ENCODE measurements around the gene MPP2.

The MPP2 gene

GRCh38 chr17:43882761-43883415 is 24.4 kb downstream of the MPP2 start:
- no peak overlapping the region for H3K9ac ChIP-seq (ENCODE audit: low read length in 2 of 2)
- H3K36me3 ChIP-seq (ENCODE audit: control insufficient read depth in 2 of 2, insufficient read depth in 2 of 2, low read length in 2 of 2): peaks cover 12 to 24% of the 10 kb centered on the region in 2 donors
- peaks cover 7% of the 10 kb centered on the region for H3K4me1 ChIP-seq (ENCODE audit: control insufficient read depth, insufficient read depth, low read length)
- no peak overlapping the region for H3K4me3 ChIP-seq (ENCODE audit: low read length in 2 of 2)
- H3K27ac ChIP-seq (ENCODE audit: low read length): no peak overlapping the region
- no peaks in the 10 kb centered on the region for H3K27me3 ChIP-seq (ENCODE audit: control insufficient read depth in 1 of 2, insufficient read depth in 2 of 2, low read length in 2 of 2)
- H3K9me3 ChIP-seq (ENCODE audit: control insufficient read depth in 2 of 2, low read length in 2 of 2): no peaks in the 10 kb centered on the region

- Histone ChIP-seq H3K9ac (ENCODE audit: low read length in 2 of 2) (no peak overlapping the region), H3K9me3 (ENCODE audit: control insufficient read depth in 2 of 2, low read length in 2 of 2) (no peaks in the 10 kb centered on the region), H3K4me1 (ENCODE audit: control insufficient read depth, insufficient read depth, low read length) (peaks cover 7% of the 10 kb centered on the region), H3K4me3 (ENCODE audit: low read length in 2 of 2) (no peak overlapping the region), H3K36me3 (ENCODE audit: control insufficient read depth in 2 of 2, insufficient read depth in 2 of 2, low read length in 2 of 2) (peaks cover 12 to 29% of the 10 kb centered on the region in 2 donors), H3K27me3 (ENCODE audit: control insufficient read depth in 1 of 2, insufficient read depth in 2 of 2, low read length in 2 of 2) (no peaks in the 10 kb centered on the region), H3K27ac (ENCODE audit: low read length) (no peak overlapping the region)
Measured at GRCh38 chr17:43881758-43882505, 25.4 kb downstream of the MPP2 start.

GRCh38 chr17:43881181-43881580 is 26.2 kb downstream of the MPP2 start:
- Histone ChIP-seq H3K36me3 (ENCODE audit: control insufficient read depth in 2 of 2, insufficient read depth in 2 of 2, low read length in 2 of 2) (peaks cover 12 to 32% of the 10 kb centered on the region in 2 donors), H3K4me3 (ENCODE audit: low read length in 2 of 2) (no peak overlapping the region), H3K9ac (ENCODE audit: low read length in 2 of 2) (no peak overlapping the region), H3K4me1 (ENCODE audit: control insufficient read depth, insufficient read depth, low read length) (peaks cover 7% of the 10 kb centered on the region), H3K27ac (ENCODE audit: low read length) (no peak overlapping the region), H3K27me3 (ENCODE audit: control insufficient read depth in 1 of 2, insufficient read depth in 2 of 2, low read length in 2 of 2) (no peaks in the 10 kb centered on the region), H3K9me3 (ENCODE audit: control insufficient read depth in 2 of 2, low read length in 2 of 2) (no peaks in the 10 kb centered on the region)

- no peaks in the 10 kb centered on the region for H3K9me3 ChIP-seq (ENCODE audit: control insufficient read depth in 2 of 2, low read length in 2 of 2)
- H3K4me1 ChIP-seq (ENCODE audit: control insufficient read depth, insufficient read depth, low read length): peaks cover 7% of the 10 kb centered on the region
- no peaks in the 10 kb centered on the region for H3K27me3 ChIP-seq (ENCODE audit: control insufficient read depth in 1 of 2, insufficient read depth in 2 of 2, low read length in 2 of 2)
- H3K4me3 ChIP-seq (ENCODE audit: low read length in 2 of 2): no peak overlapping the region
- no peak overlapping the region for H3K9ac ChIP-seq (ENCODE audit: low read length in 2 of 2)
- H3K27ac ChIP-seq (ENCODE audit: low read length): no peak overlapping the region
- peaks cover 12 to 32% of the 10 kb centered on the region in 2 donors for H3K36me3 ChIP-seq (ENCODE audit: control insufficient read depth in 2 of 2, insufficient read depth in 2 of 2, low read length in 2 of 2)
Measured at GRCh38 chr17:43880420-43880991, 26.8 kb downstream of the MPP2 start.

- Histone ChIP-seq H3K36me3 (ENCODE audit: control insufficient read depth in 2 of 2, insufficient read depth in 2 of 2, low read length in 2 of 2) (peaks cover 12 to 32% of the 10 kb centered on the region in 2 donors), H3K4me1 (ENCODE audit: control insufficient read depth, insufficient read depth, low read length) (peaks cover 7% of the 10 kb centered on the region), H3K9ac (ENCODE audit: low read length in 2 of 2) (no peak overlapping the region), H3K9me3 (ENCODE audit: control insufficient read depth in 2 of 2, low read length in 2 of 2) (no peaks in the 10 kb centered on the region), H3K4me3 (ENCODE audit: low read length in 2 of 2) (no peak overlapping the region), H3K27me3 (ENCODE audit: control insufficient read depth in 1 of 2, insufficient read depth in 2 of 2, low read length in 2 of 2) (no peaks in the 10 kb centered on the region), H3K27ac (ENCODE audit: low read length) (no peak overlapping the region)
Measured at GRCh38 chr17:43879723-43880419, 27.5 kb downstream of the MPP2 start.

- no peak overlapping the region for H3K9ac ChIP-seq (ENCODE audit: low read length in 2 of 2)
- no peaks in the 10 kb centered on the region for H3K9me3 ChIP-seq (ENCODE audit: control insufficient read depth in 2 of 2, low read length in 2 of 2)
- H3K4me3 ChIP-seq (ENCODE audit: low read length in 2 of 2): no peak overlapping the region
- H3K27ac ChIP-seq (ENCODE audit: low read length): no peak overlapping the region
- peaks cover 12 to 34% of the 10 kb centered on the region in 2 donors for H3K36me3 ChIP-seq (ENCODE audit: control insufficient read depth in 2 of 2, insufficient read depth in 2 of 2, low read length in 2 of 2)
- peaks cover 7% of the 10 kb centered on the region for H3K4me1 ChIP-seq (ENCODE audit: control insufficient read depth, insufficient read depth, low read length)
- no peaks in the 10 kb centered on the region for H3K27me3 ChIP-seq (ENCODE audit: control insufficient read depth in 1 of 2, insufficient read depth in 2 of 2, low read length in 2 of 2)
Measured at GRCh38 chr17:43878260-43879175, 28.8 kb downstream of the MPP2 start.

GRCh38 chr17:43877451-43878155 is 29.7 kb downstream of the MPP2 start:
- Histone ChIP-seq H3K4me1 (ENCODE audit: control insufficient read depth, insufficient read depth, low read length) (peaks cover 7% of the 10 kb centered on the region), H3K4me3 (ENCODE audit: low read length in 2 of 2) (no peak overlapping the region), H3K27ac (ENCODE audit: low read length) (no peak overlapping the region), H3K9me3 (ENCODE audit: control insufficient read depth in 2 of 2, low read length in 2 of 2) (no peaks in the 10 kb centered on the region), H3K27me3 (ENCODE audit: control insufficient read depth in 1 of 2, insufficient read depth in 2 of 2, low read length in 2 of 2) (no peaks in the 10 kb centered on the region), H3K36me3 (ENCODE audit: control insufficient read depth in 2 of 2, insufficient read depth in 2 of 2, low read length in 2 of 2) (peaks cover 12 to 30% of the 10 kb centered on the region in 2 donors), H3K9ac (ENCODE audit: low read length in 2 of 2) (no peak overlapping the region)

GRCh38 chr17:43877031-43877430 is 30.3 kb downstream of the MPP2 start:
- H3K27ac ChIP-seq (ENCODE audit: low read length): no peak overlapping the region
- peaks cover 12 to 27% of the 10 kb centered on the region in 2 donors for H3K36me3 ChIP-seq (ENCODE audit: control insufficient read depth in 2 of 2, insufficient read depth in 2 of 2, low read length in 2 of 2)
- H3K27me3 ChIP-seq (ENCODE audit: control insufficient read depth in 1 of 2, insufficient read depth in 2 of 2, low read length in 2 of 2): no peaks in the 10 kb centered on the region
- no peaks in the 10 kb centered on the region for H3K9me3 ChIP-seq (ENCODE audit: control insufficient read depth in 2 of 2, low read length in 2 of 2)
- H3K4me1 ChIP-seq (ENCODE audit: control insufficient read depth, insufficient read depth, low read length): peaks cover 7% of the 10 kb centered on the region
- H3K9ac ChIP-seq (ENCODE audit: low read length in 2 of 2): no peak overlapping the region
- no peak overlapping the region for H3K4me3 ChIP-seq (ENCODE audit: low read length in 2 of 2)

GRCh38 chr17:43875476-43876147 is 31.7 kb downstream of the MPP2 start:
- Histone ChIP-seq H3K4me1 (ENCODE audit: control insufficient read depth, insufficient read depth, low read length) (peaks cover 7% of the 10 kb centered on the region), H3K9ac (ENCODE audit: low read length in 2 of 2) (no peak overlapping the region), H3K9me3 (ENCODE audit: control insufficient read depth in 2 of 2, low read length in 2 of 2) (no peaks in the 10 kb centered on the region), H3K27ac (ENCODE audit: low read length) (no peak overlapping the region), H3K36me3 (ENCODE audit: control insufficient read depth in 2 of 2, insufficient read depth in 2 of 2, low read length in 2 of 2) (peaks cover under 1 to 13% of the 10 kb centered on the region in 2 donors), H3K4me3 (ENCODE audit: low read length in 2 of 2) (no peak overlapping the region), H3K27me3 (ENCODE audit: control insufficient read depth in 1 of 2, insufficient read depth in 2 of 2, low read length in 2 of 2) (no peaks in the 10 kb centered on the region)
